Midbrain (tissue), 1 donor: ENCODE results near the gene CAPN2.

Experiments used
- DNase-seq: peaks from one replicate; lab custom pipeline; 2025; lab: John Stamatoyannopoulos, UW

Gene CAPN2

GRCh38 chr1:223761411-223761810 is 49.1 kb downstream of the CAPN2 start:
- DNase-seq = no peak

- no peak for DNase-seq
Measured at GRCh38 chr1:223763251-223763650, 50.9 kb downstream of the CAPN2 start.

GRCh38 chr1:223763881-223764280 is 51.5 kb downstream of the CAPN2 start:
- DNase-seq = no peak

GRCh38 chr1:223765036-223765718 is 52.8 kb downstream of the CAPN2 start:
- DNase-seq = peak; percentile 71

GRCh38 chr1:223765719-223766340 is 53.5 kb downstream of the CAPN2 start:
- no peak for DNase-seq

GRCh38 chr1:223770621-223771315 is 58.4 kb downstream of the CAPN2 start:
- DNase-seq = no peak

GRCh38 chr1:223771469-223771813 is 59.1 kb downstream of the CAPN2 start:
- no peak for DNase-seq

- DNase-seq = peak; percentile 36
Measured at GRCh38 chr1:223771814-223772770, 59.8 kb downstream of the CAPN2 start.

- no peak for DNase-seq
Measured at GRCh38 chr1:223772771-223773160, 60.4 kb downstream of the CAPN2 start.

GRCh38 chr1:223774134-223774814 is 61.9 kb downstream of the CAPN2 start:
- DNase-seq = no peak

GRCh38 chr1:223775054-223775453 is 62.7 kb downstream of the CAPN2 start:
- DNase-seq = no peak

- no peak for DNase-seq
Measured at GRCh38 chr1:223775711-223776074, 63.4 kb downstream of the CAPN2 start.

GRCh38 chr1:223776075-223776814 is 63.9 kb downstream of the CAPN2 start:
- DNase-seq = no peak

GRCh38 chr1:223776826-223777454 is 64.6 kb downstream of the CAPN2 start:
- no peak for DNase-seq

GRCh38 chr1:223780318-223780717 is 68.0 kb downstream of the CAPN2 start:
- DNase-seq = no peak

GRCh38 chr1:223780949-223781348 is 68.6 kb downstream of the CAPN2 start:
- DNase-seq = no peak

GRCh38 chr1:223783676-223784075 is 71.3 kb downstream of the CAPN2 start:
- DNase-seq = no peak

- no peak for DNase-seq
Measured at GRCh38 chr1:223784541-223784940, 72.2 kb downstream of the CAPN2 start.

GRCh38 chr1:223785808-223786207 is 73.5 kb downstream of the CAPN2 start:
- DNase-seq = no peak

- DNase-seq = peak; percentile 50
Measured at GRCh38 chr1:223788746-223789415, 76.5 kb downstream of the CAPN2 start.
